ENCODE data around the gene PLCG2.

DNA sequence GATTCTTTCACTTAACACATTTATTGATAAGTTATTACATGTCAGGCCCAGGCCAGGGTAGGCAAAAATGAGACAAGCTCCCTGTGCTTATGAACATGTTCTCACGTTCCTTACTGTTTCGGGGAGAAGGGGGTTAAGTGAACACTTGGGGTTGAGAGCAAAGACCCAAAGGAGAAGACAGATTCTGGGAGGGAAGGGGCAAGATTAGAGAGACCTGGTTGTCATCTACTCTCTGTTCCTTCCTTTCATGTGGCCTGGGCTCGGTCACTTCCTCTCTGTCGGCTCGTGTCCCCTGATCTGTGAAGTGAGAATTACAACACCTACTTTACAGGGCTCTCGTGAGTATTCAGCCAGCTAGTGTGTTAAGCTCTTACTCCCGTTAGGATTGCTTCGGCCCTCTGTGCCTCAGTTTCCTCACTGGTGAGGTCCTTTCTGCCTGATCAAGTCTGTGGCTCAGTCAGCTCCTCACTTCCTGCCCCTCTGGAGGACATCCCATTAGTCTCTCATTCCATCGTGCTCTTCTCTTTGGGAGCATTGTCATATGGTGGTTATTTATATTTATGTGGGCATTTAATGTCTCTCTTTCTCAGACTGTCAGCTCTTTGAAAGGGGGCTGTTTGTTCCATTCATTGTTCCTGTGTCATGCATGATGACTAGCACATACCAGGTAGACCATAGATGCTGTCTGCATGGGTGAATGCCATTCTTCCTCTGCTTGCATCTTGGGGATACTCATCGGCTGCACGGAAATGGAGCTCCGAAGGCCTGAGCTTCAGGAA is 38.9 kb downstream of the PLCG2 start:
- TF ChIP-seq FOXM1 (IDR thresholded peaks at IDR 0.05; ENCODE audit: borderline replicate concordance, low read depth) (no peak), TCF12 (IDR thresholded peaks at IDR 0.05; ENCODE audit: low read depth) (no peak), EP300 (IDR thresholded peaks at IDR 0.05; ENCODE audit: borderline replicate concordance) (no peak), CEBPB (IDR thresholded peaks at IDR 0.05) (no peak), EGR1 (IDR thresholded peaks at IDR 0.05) (no peak), TAF1 (IDR thresholded peaks at IDR 0.05; ENCODE audit: low read depth) (no peak), RAD21 (IDR thresholded peaks at IDR 0.05; ENCODE audit: low read depth) (no peak), NFIC (IDR thresholded peaks at IDR 0.05) (no peak)
- TF ChIP-seq, protein P1, sequence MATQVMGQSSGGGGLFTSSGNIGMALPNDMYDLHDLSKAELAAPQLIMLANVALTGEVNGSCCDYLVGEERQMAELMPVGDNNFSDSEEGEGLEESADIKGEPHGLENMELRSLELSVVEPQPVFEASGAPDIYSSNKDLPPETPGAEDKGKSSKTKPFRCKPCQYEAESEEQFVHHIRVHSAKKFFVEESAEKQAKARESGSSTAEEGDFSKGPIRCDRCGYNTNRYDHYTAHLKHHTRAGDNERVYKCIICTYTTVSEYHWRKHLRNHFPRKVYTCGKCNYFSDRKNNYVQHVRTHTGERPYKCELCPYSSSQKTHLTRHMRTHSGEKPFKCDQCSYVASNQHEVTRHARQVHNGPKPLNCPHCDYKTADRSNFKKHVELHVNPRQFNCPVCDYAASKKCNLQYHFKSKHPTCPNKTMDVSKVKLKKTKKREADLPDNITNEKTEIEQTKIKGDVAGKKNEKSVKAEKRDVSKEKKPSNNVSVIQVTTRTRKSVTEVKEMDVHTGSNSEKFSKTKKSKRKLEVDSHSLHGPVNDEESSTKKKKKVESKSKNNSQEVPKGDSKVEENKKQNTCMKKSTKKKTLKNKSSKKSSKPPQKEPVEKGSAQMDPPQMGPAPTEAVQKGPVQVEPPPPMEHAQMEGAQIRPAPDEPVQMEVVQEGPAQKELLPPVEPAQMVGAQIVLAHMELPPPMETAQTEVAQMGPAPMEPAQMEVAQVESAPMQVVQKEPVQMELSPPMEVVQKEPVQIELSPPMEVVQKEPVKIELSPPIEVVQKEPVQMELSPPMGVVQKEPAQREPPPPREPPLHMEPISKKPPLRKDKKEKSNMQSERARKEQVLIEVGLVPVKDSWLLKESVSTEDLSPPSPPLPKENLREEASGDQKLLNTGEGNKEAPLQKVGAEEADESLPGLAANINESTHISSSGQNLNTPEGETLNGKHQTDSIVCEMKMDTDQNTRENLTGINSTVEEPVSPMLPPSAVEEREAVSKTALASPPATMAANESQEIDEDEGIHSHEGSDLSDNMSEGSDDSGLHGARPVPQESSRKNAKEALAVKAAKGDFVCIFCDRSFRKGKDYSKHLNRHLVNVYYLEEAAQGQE (IDR thresholded peaks at IDR 0.05; ENCODE audit: low read depth), result no peak
- TF ChIP-seq, protein P2, sequence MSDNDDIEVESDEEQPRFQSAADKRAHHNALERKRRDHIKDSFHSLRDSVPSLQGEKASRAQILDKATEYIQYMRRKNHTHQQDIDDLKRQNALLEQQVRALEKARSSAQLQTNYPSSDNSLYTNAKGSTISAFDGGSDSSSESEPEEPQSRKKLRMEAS (IDR thresholded peaks at IDR 0.05), result no peak
- TF ChIP-seq, protein P3, sequence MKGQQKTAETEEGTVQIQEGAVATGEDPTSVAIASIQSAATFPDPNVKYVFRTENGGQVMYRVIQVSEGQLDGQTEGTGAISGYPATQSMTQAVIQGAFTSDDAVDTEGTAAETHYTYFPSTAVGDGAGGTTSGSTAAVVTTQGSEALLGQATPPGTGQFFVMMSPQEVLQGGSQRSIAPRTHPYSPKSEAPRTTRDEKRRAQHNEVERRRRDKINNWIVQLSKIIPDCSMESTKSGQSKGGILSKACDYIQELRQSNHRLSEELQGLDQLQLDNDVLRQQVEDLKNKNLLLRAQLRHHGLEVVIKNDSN (IDR thresholded peaks at IDR 0.05), result no peak
